SK-N-SH treated with all-trans-retinoic acid at 6 μM for 48 hours (cell line): ENCODE measurements around the gene PIEZO1.

Experiments used
- ARNTL ChIP-seq: fragments of 450-650 bp; formaldehyde crosslinking; IDR thresholded peaks from 2 replicates; pipeline ENCODE4 v1.5.0; 2020; ENCODE audit warnings: low read depth, mild to moderate bottlenecking, moderate library complexity, borderline replicate concordance
- CREB5 ChIP-seq: fragments of 250-450 bp; sonication (Bioruptor Pico); IDR thresholded peaks from 2 replicates; pipeline ENCODE4 v1.5.1; 2020; ENCODE audit warnings: low read depth, mild to moderate bottlenecking, moderate library complexity
- ESRRG ChIP-seq: fragments of 250-450 bp; sonication (Bioruptor Pico); IDR thresholded peaks from 2 replicates; pipeline ENCODE4 v1.6.1; 2021; ENCODE audit warnings: mild to moderate bottlenecking
- ISL1 ChIP-seq: fragments of 250-450 bp; sonication (Bioruptor Pico); IDR thresholded peaks from 2 replicates; pipeline ENCODE4 v2.1.2; 2022; ENCODE audit warnings: mild to moderate bottlenecking, moderate library complexity
- OSR1 ChIP-seq: fragments of 250-450 bp; sonication (Bioruptor Pico); IDR thresholded peaks from 2 replicates; pipeline ENCODE4 v1.8.0; 2022; ENCODE audit warnings: moderate library complexity, mild to moderate bottlenecking, inconsistent platforms
- PATZ1 ChIP-seq: fragments of 250-450 bp; sonication (Bioruptor Pico); IDR thresholded peaks from 2 replicates; pipeline ENCODE4 v1.8.0; 2020; ENCODE audit warnings: mild to moderate bottlenecking, moderate library complexity, borderline replicate concordance
- POU6F1 ChIP-seq: fragments of 250-450 bp; sonication (Bioruptor Pico); IDR thresholded peaks from 2 replicates; pipeline ENCODE4 v1.8.0; 2021; ENCODE audit warnings: low read depth, mild to moderate bottlenecking, moderate library complexity, borderline replicate concordance
- SNAI2 ChIP-seq: fragments of 250-450 bp; sonication (Bioruptor Pico); IDR thresholded peaks from 2 replicates; pipeline ENCODE4 v1.5.0; 2020; ENCODE audit warnings: mild to moderate bottlenecking, moderate library complexity
- TOX ChIP-seq: fragments of 250-450 bp; sonication (Bioruptor Pico); IDR thresholded peaks from 2 replicates; pipeline ENCODE4 v1.8.0; 2021; ENCODE audit warnings: mild to moderate bottlenecking, moderate library complexity, borderline replicate concordance
- ZFP3 ChIP-seq: fragments of 250-450 bp; sonication (Bioruptor Pico); IDR thresholded peaks from 2 replicates; pipeline ENCODE4 v1.5.0; 2020; ENCODE audit warnings: mild to moderate bottlenecking, moderate library complexity
- ZFP30 ChIP-seq: fragments of 450-650 bp; formaldehyde crosslinking; IDR thresholded peaks from 2 replicates; pipeline ENCODE4 v1.5.0; 2022; ENCODE audit warnings: mild to moderate bottlenecking, moderate library complexity
- ZNF565 ChIP-seq: fragments of 450-650 bp; formaldehyde crosslinking; conservative IDR thresholded peaks from 2 replicates; pipeline ENCODE4 v1.5.0; 2020; ENCODE audit warnings: low read depth, mild to moderate bottlenecking, moderate library complexity
- ZNF70 ChIP-seq: fragments of 450-650 bp; formaldehyde crosslinking; IDR thresholded peaks from 2 replicates; pipeline ENCODE4 v1.5.0; 2020; ENCODE audit warnings: mild to moderate bottlenecking, moderate library complexity

- TF ChIP-seq ZFP3 (no peak), ZNF565 (CRISPR knock-in tag) (no peak), POU6F1 (CRISPR knock-in tag) (no peak), ZNF70 (CRISPR knock-in tag) (no peak), ZFP30 (no peak), ISL1 (CRISPR knock-in tag) (no peak), CREB5 (CRISPR knock-in tag) (no peak), ESRRG (no peak), TOX (no peak), ARNTL (CRISPR knock-in tag) (no peak), SNAI2 (CRISPR knock-in tag) (no peak), OSR1 (CRISPR knock-in tag) (no peak), PATZ1 (no peak)
Observed at GRCh38 chr16:88764080-88764479, 20.9 kb downstream of the PIEZO1 start.
